Measurements from ENCODE around the gene TMEM132A. TPM values are rescaled to one million over a fixed set of nuclear protein-coding genes. Genes with fewer than 3 reads are reported as not detected.

Gene TMEM132A
- total and polyA plus RNA-seq, 9 of the 15 experiments (the other 6 are each of a cell fraction or from before 2014, with no cell fraction given): 0.04 to 1.1 (median 0.18) TPM; not detected in 4

GRCh38 chr11:60906132-60906972 lies 17.9 kb upstream of the TMEM132A start, which contains the start of gene PRPF19 (continued):
- TF ChIP-seq CUX1 (CRISPR knock-in tag; IDR thresholded peaks at IDR 0.05) (no peak), ZNF277 (CRISPR knock-in tag; IDR thresholded peaks at IDR 0.05; ENCODE audit: borderline replicate concordance) (no peak), ZNF589 (CRISPR knock-in tag; IDR thresholded peaks at IDR 0.05; ENCODE audit: low read depth) (no peak), SREBF2 (CRISPR knock-in tag; IDR thresholded peaks at IDR 0.05) (no peak), ZNF583 (CRISPR knock-in tag; IDR thresholded peaks at IDR 0.05) (0 out of 2 replicates have a peak, but pooled peaks have one; percentile 40), ZNF407 (IDR thresholded peaks at IDR 0.05; ENCODE audit: low read depth) (no peak)
